ENCODE data around the gene SACS.
"Not testable (repeated sequence)": the region's sequence is repeated elsewhere in the genome, so short reads cannot be mapped to it uniquely, and the experiment has no call there.

The SACS gene

GRCh38 chr13:23418776-23419683 is 14.5 kb downstream of the SACS start:
- DNase-seq (ENCODE audit: insufficient read length, low spot score), result no peak
- no peak for FAIRE-seq
- no peak for TF ChIP-seq POLR2A (IDR thresholded peaks at IDR 0.05; ENCODE audit: low read depth, low read length)

GRCh38 chr13:23414682-23415081 is 18.8 kb downstream of the SACS start:
- FAIRE-seq (no peak), DNase-seq (ENCODE audit: insufficient read length, low spot score) (no peak)
- TF ChIP-seq POLR2A (IDR thresholded peaks at IDR 0.05; ENCODE audit: low read depth, low read length), result no peak

GRCh38 chr13:23411706-23412105 is 21.8 kb downstream of the SACS start:
- TF ChIP-seq POLR2A (IDR thresholded peaks at IDR 0.05; ENCODE audit: low read depth, low read length), result no peak
- no peak for FAIRE-seq

GRCh38 chr13:23411220-23411619 is 22.3 kb downstream of the SACS start:
- no peak for TF ChIP-seq POLR2A (IDR thresholded peaks at IDR 0.05; ENCODE audit: low read depth, low read length)
- no peak for DNase-seq (ENCODE audit: insufficient read length, low spot score)
- FAIRE-seq, result no peak

More at GRCh38 chr13:23411706-23412105, 21.8 kb downstream of the SACS start:
- no peak for DNase-seq (ENCODE audit: insufficient read length, low spot score)

GRCh38 chr13:23408026-23408425 is 25.5 kb downstream of the SACS start:
- DNase-seq (ENCODE audit: insufficient read length, low spot score), result no peak
- FAIRE-seq, result no peak
- TF ChIP-seq POLR2A (IDR thresholded peaks at IDR 0.05; ENCODE audit: low read depth, low read length), result no peak

GRCh38 chr13:23401156-23401555 is 32.3 kb downstream of the SACS start:
- not testable (repeated sequence) for FAIRE-seq; DNase-seq (ENCODE audit: insufficient read length, low spot score)

GRCh38 chr13:23399347-23399746 is 34.2 kb downstream of the SACS start:
- DNase-seq (ENCODE audit: insufficient read length, low spot score), result no peak
- TF ChIP-seq POLR2A (IDR thresholded peaks at IDR 0.05; ENCODE audit: low read depth, low read length), result no peak
- FAIRE-seq, result no peak

GRCh38 chr13:23394821-23395220 is 38.7 kb downstream of the SACS start:
- no peak for DNase-seq (ENCODE audit: insufficient read length, low spot score)
- FAIRE-seq, result no peak
- no peak for TF ChIP-seq POLR2A (IDR thresholded peaks at IDR 0.05; ENCODE audit: low read depth, low read length)

- no peak for DNase-seq (ENCODE audit: insufficient read length, low spot score)
- TF ChIP-seq POLR2A (IDR thresholded peaks at IDR 0.05; ENCODE audit: low read depth, low read length), result no peak
- FAIRE-seq, result no peak
Observed at GRCh38 chr13:23392925-23393645, 40.4 kb downstream of the SACS start.

GRCh38 chr13:23392313-23392712 is 41.2 kb downstream of the SACS start:
- FAIRE-seq, result no peak
- no peak for TF ChIP-seq POLR2A (IDR thresholded peaks at IDR 0.05; ENCODE audit: low read depth, low read length)
- no peak for DNase-seq (ENCODE audit: insufficient read length, low spot score)

- FAIRE-seq, result no peak
- no peak for DNase-seq (ENCODE audit: insufficient read length, low spot score)
Observed at GRCh38 chr13:23391752-23392151, 41.8 kb downstream of the SACS start.

GRCh38 chr13:23386533-23386932 is 47.0 kb downstream of the SACS start:
- DNase-seq (ENCODE audit: insufficient read length, low spot score) (no peak), FAIRE-seq (no peak)
- no peak for TF ChIP-seq POLR2A (IDR thresholded peaks at IDR 0.05; ENCODE audit: low read depth, low read length)

More at GRCh38 chr13:23391752-23392151, 41.8 kb downstream of the SACS start:
- no peak for TF ChIP-seq POLR2A (IDR thresholded peaks at IDR 0.05; ENCODE audit: low read depth, low read length)

- DNase-seq (ENCODE audit: insufficient read length, low spot score) (no peak), FAIRE-seq (no peak)
- no peak for TF ChIP-seq POLR2A (IDR thresholded peaks at IDR 0.05; ENCODE audit: low read depth, low read length)
Observed at GRCh38 chr13:23385931-23386330, 47.6 kb downstream of the SACS start.

GRCh38 chr13:23384111-23384510 is 49.4 kb downstream of the SACS start:
- no peak for DNase-seq (ENCODE audit: insufficient read length, low spot score)
- no peak for TF ChIP-seq POLR2A (IDR thresholded peaks at IDR 0.05; ENCODE audit: low read depth, low read length)
- no peak for FAIRE-seq

- FAIRE-seq (no peak), DNase-seq (ENCODE audit: insufficient read length, low spot score) (no peak)
- TF ChIP-seq POLR2A (IDR thresholded peaks at IDR 0.05; ENCODE audit: low read depth, low read length), result no peak
Observed at GRCh38 chr13:23383151-23383550, 50.4 kb downstream of the SACS start.

Data from H54 (cell line).